Glutamatergic neuron (in vitro differentiated cells): ENCODE data around the gene CLEC4F. TPM values are rescaled to one million over a fixed set of nuclear protein-coding genes. Genes with fewer than 3 reads are reported as not detected.
A peak's percentile ranks its signal among the peaks of the same experiment; 100 is the strongest.

Experiments
- DNase-seq: peaks from one replicate; pipeline ENCODE4 v3.0.0; 2022
- H3K27ac Mint-ChIP-seq: one replicate; pipeline ENCODE4 v1.8.0; 2020; ENCODE audit warnings: mild to moderate bottlenecking, mixed read lengths, inconsistent platforms; ENCODE audit not compliant: unreplicated experiment
- H3K27me3 Mint-ChIP-seq: one replicate; pipeline ENCODE4 v1.8.0; 2020; ENCODE audit warnings: mild to moderate bottlenecking, moderate library complexity, mixed read lengths, inconsistent platforms; ENCODE audit not compliant: unreplicated experiment
- H3K36me3 Mint-ChIP-seq: one replicate; pipeline ENCODE4 v1.8.0; 2020; ENCODE audit warnings: mild to moderate bottlenecking, mixed read lengths, inconsistent platforms; ENCODE audit not compliant: unreplicated experiment
- H3K4me1 Mint-ChIP-seq: one replicate; pipeline ENCODE4 v1.8.0; 2020; ENCODE audit warnings: mild to moderate bottlenecking, low read depth, mixed read lengths, inconsistent platforms; ENCODE audit not compliant: unreplicated experiment
- H3K4me3 Mint-ChIP-seq: one replicate; pipeline ENCODE4 v1.8.0; 2020; ENCODE audit warnings: mild to moderate bottlenecking, mixed read lengths, inconsistent platforms; ENCODE audit not compliant: unreplicated experiment
- H3K9me3 Mint-ChIP-seq: one replicate; pipeline ENCODE4 v1.8.0; 2020; ENCODE audit warnings: mild to moderate bottlenecking, moderate library complexity, mixed read lengths, inconsistent platforms; ENCODE audit not compliant: unreplicated experiment
- total RNA-seq: library from RNA; stranded (reverse); fragmentation: NEBNext Ultra II Directional; extraction: Animal tissue kit (Norgen Biotek cat#: 25700); gene quantifications from one replicate; pipeline ENCODE4 v1.2.1, GENCODE V29; 2021; ENCODE audit not compliant: unreplicated experiment
- TF ChIP-seq, protein P1 (sequence below): fragments of 200-600 bp; sonication (generic); IDR thresholded peaks from one replicate; pipeline ENCODE4 v1.5.0; 2021; ENCODE audit not compliant: partially characterized antibody, unreplicated experiment

Gene CLEC4F
- total RNA-seq, 1 donor from 2014 or later: 0.66 TPM

DNA sequence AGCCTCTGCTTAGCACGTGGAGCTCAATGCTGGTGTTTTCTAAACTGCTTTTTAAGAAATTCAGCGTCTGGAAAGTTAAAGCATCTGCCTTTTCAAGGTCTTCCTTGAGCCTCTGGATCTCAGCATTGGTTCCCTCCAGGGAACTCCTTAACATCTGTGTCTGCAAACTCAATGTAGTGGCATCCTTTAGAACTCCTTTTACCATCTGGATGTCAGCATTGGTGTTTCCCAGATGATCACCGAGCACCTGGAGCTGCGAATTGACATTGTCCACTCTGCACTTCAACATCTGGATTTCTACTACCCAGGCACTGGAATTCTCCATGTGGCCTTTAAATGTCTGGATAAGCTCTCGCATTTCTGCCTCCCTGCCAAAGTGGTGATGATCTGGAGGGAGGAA, 3.7 kb downstream of the CLEC4F start:
- Mint-ChIP-seq H3K4me3 (no peak overlapping the region), H3K36me3 (peaks cover 5% of the 10 kb centered on the region), H3K9me3 (no peaks in the 10 kb centered on the region), H3K27me3 (peaks cover 2% of the 10 kb centered on the region), H3K27ac (no peak overlapping the region), H3K4me1 (no peaks in the 10 kb centered on the region)
- DNase-seq: no peak
- TF ChIP-seq, protein P1, sequence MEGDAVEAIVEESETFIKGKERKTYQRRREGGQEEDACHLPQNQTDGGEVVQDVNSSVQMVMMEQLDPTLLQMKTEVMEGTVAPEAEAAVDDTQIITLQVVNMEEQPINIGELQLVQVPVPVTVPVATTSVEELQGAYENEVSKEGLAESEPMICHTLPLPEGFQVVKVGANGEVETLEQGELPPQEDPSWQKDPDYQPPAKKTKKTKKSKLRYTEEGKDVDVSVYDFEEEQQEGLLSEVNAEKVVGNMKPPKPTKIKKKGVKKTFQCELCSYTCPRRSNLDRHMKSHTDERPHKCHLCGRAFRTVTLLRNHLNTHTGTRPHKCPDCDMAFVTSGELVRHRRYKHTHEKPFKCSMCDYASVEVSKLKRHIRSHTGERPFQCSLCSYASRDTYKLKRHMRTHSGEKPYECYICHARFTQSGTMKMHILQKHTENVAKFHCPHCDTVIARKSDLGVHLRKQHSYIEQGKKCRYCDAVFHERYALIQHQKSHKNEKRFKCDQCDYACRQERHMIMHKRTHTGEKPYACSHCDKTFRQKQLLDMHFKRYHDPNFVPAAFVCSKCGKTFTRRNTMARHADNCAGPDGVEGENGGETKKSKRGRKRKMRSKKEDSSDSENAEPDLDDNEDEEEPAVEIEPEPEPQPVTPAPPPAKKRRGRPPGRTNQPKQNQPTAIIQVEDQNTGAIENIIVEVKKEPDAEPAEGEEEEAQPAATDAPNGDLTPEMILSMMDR: no peak

DNA sequence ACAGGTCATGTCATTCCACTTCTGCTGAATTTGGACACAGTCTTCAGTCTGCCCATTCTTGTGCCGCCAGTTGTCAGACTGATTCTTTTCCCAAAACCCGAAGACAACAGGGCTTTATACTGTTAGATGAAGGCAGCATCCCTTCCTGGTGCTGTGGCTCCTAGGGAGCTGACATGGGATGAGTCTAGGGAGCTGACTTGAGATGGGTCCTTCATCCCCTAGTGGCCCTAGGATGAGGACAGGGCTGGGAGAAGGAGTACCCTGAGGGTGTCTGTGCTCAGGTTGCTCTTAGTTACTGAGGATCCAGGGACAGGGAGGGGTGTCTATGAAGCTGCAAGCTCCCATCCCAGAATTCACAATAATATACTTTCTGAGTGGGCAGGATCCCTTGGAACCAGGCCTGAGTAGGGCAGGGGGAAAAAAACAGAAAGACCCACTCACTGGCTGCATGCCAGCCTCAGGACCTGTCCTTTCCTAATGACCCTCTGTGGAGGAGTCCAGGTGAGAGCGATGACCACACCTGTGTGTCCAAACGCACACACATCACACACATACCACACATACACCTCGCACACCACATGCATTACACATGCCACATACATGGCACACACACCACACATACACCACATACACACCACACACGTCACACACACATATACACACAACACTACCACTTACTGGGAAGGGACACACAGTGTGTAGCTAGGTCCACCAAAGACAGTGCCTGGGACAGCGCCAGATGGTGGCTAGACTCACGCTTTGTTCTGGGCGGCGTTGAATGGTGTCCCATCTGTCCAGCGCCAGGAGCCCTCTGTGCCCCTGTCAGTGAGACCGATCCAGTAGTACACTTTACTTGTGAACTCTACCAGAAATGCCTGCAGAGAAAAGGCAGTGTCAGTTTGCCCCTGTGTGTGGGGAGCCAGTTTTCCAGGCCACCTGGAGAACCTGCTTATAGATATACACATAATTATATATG, 11.1 kb downstream of the CLEC4F start:
- peak; percentile 39 for DNase-seq
- H3K27me3 Mint-ChIP-seq: peaks cover 6% of the 10 kb centered on the region
- peaks cover 8% of the 10 kb centered on the region for H3K4me1 Mint-ChIP-seq
- H3K9me3 Mint-ChIP-seq: peaks cover 4% of the 10 kb centered on the region
- peak overlapping the region; percentile 22 for H3K27ac Mint-ChIP-seq
- TF ChIP-seq, protein P1: no peak
- H3K36me3 Mint-ChIP-seq: no peaks in the 10 kb centered on the region
- peak overlapping the region; percentile 5 for H3K4me3 Mint-ChIP-seq

DNA sequence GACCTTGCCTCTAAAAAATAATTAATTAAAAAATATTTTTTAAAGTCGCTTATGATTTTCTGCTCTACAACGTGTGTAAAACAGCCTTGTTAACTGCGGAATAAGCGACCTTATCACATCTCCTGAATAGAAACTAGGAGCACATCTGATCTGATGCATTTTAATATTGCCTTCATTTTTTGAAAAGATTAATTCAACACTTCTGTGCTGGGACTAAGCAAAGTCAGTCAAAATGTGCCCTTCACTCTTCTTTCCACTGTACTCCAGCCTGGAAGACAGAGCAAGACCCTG, 12.6 kb downstream of the CLEC4F start:
- Mint-ChIP-seq H3K36me3 (no peaks in the 10 kb centered on the region), H3K4me3 (no peak overlapping the region), H3K27ac (no peak overlapping the region), H3K27me3 (peaks cover 6% of the 10 kb centered on the region), H3K4me1 (peaks cover 8% of the 10 kb centered on the region), H3K9me3 (peaks cover 4% of the 10 kb centered on the region)
- TF ChIP-seq, protein P1: no peak
- no peak for DNase-seq

DNA sequence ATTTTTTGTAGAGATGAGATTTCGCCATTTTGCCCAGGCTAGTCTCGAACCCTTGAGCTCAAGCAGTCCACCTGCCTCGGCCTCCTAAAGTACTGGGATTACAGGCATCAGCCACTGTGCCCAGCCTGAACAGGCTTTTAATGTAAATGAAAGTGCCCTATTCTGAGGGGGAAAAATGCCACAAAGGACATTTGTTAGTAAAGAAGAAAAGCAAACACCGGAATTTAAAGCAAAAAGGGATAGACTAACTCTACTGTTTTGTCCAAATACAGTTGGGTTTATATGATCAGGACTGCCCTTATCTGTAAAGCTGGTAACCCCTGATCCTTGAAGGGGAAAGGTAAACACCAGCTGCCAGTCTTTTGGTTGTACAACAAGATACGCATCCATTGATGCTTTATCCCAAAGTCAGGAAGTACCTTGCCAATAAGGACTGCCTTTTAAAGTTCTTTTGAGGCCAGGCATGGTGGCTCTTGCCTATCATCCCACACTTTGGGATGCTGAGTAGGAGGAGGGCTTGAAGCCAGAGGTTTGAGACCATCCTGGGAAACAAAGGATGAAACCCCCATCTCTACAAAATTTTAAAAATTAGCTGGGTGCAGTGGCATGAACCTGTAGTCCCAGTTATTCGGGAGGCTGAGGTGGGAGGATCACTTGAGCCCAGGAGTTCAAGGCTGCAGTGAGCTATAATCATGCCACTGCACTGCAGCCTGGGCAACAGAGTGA, 13.1 kb downstream of the CLEC4F start:
- H3K36me3 Mint-ChIP-seq: no peaks in the 10 kb centered on the region
- DNase-seq: no peak
- no peak overlapping the region for H3K4me3 Mint-ChIP-seq
- TF ChIP-seq, protein P1: no peak
- H3K27ac Mint-ChIP-seq: no peak overlapping the region
- H3K4me1 Mint-ChIP-seq: peaks cover 8% of the 10 kb centered on the region
- peaks cover 6% of the 10 kb centered on the region for H3K27me3 Mint-ChIP-seq
- H3K9me3 Mint-ChIP-seq: peaks cover 4% of the 10 kb centered on the region

DNA sequence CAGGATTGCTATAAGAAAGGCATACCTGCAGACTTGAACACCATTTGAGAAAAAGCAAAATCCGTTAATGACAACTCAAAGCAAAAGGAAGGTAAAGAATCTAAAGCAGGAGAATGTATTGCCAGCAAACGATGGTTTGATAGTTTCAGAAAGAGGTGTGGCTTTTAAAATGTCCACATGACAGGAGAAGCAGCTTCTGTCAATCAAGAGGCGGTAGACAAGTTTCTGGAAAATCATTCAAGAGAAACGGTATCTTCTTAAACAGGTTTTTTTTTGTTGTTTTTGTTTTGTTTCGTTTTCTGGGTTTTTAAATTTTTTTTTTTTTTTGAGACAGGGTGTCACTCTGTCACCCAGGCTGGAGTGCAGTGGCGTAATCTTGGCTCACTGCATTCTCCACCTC, 13.8 kb downstream of the CLEC4F start:
- no peaks in the 10 kb centered on the region for H3K36me3 Mint-ChIP-seq
- peaks cover 8% of the 10 kb centered on the region for H3K4me1 Mint-ChIP-seq
- DNase-seq: no peak
- TF ChIP-seq, protein P1: no peak
- H3K27ac Mint-ChIP-seq: no peak overlapping the region
- peaks cover 6% of the 10 kb centered on the region for H3K27me3 Mint-ChIP-seq
- H3K4me3 Mint-ChIP-seq: no peak overlapping the region
- peaks cover 4% of the 10 kb centered on the region for H3K9me3 Mint-ChIP-seq
